Measurements from ENCODE around the gene DDAH1.

The DDAH1 gene

DNA sequence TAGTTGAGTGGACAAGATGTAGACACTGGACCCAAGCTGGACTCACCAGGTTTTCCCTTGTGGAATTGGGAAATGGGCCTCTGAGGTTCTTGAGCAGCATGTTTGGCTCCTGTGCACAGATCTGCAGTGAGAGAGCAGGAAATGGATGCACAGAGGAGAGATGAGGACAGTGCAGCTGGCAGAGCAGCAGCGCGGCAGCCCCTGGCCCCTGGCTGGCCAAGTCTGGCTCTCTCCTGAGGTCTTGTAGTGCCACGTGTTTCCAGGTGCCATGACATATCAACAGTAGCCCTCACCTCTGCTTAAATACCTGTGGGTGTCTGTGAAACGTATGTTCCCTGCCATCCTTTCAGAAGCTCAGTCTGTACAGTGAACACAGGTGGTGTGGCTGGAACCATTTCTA is 169.3 kb downstream of the DDAH1 start:
- no peak for DNase-seq

DNA sequence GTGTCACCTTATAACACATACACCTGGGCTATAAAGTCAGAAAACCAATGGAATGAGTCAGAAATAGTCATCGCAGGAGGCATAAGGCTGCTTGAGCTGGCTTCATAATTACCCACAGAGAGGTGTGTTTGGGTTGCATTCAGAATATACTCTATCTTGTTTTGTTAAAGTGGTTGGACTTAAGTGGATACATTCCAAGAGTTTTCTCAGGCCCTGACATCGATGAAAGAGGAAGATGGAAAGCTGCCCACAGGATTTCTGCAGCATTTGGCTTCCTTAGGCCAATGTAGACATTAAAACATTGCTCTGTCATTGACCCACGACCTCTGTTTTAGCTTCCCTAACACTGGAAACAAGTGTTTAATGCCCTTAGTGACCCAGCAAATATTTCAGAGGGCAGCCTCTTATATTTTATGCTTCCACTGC is 169.9 kb downstream of the DDAH1 start:
- DNase-seq: no peak

DNA sequence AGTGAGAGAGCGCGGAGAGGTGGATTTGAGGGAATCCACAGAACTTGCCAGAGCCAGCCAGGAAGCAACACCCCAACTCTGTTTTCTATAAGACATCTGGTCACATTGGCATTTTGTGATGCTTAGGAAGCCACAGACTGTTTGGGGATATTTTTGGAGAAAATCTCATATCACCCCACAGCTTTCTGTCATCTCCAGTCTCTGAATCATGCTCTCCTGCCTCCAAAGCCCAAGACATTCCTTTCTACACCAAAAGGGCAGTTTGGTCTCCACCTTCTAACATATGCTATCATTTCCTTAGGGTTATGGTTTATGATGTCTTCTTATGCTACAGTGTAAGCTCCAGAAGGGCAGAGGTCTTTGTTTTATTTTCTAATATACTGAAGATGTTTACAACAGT is 174.1 kb downstream of the DDAH1 start:
- no peak for DNase-seq

DNA sequence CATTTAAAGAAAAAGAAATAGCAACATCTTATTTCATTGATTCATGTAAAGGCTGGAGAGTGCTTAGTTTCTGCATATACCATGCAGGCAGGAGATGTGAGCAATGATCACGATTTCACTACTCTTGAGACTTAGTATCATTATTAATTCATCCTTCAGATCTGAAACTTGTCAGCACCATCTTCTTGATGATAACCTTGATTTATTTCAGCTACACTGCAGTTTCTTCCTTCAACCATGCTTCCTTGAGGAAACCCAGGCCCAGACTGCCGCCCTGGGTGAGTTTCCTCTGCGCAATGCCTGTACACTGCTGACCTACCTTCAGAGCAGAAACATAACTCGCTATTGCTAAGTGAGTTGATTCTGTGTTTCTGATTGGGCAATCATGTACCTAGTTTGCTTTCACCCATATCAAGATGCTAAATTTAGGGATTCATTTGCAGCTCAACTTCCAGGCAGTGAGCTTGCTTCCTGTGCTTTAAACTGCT is 175.1 kb downstream of the DDAH1 start:
- DNase-seq: no peak

DNA sequence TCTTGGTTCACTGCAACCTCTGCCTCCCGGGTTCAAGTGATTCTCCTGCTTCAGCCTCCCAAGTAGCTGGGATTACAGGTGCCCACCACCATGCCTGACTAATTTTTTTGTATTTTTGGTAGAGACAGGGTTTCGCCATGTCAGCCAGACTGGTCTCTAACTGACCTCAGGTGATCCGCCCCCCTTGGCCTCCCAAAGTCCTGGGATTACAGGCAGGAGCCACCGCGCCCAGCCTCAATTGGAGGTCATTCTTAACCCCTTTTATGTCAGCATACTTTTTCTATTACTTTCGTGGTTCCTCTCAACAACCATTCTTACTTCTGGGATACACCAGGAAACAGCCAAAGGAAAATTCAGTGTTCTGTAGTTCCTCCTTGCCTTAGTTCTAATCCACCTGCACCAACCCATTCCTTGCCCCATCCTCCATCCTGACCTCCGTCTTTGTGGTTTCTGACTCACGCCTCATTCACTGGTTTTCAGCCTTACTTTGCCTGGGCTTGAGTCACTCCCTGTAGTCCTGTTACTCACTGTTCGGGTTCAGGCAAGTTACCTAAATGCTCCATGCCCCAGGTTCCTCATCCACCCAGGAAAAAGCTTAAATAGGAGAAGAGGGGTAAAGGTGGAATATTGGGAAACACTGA is 175.6 kb downstream of the DDAH1 start:
- no peak for DNase-seq

DNA sequence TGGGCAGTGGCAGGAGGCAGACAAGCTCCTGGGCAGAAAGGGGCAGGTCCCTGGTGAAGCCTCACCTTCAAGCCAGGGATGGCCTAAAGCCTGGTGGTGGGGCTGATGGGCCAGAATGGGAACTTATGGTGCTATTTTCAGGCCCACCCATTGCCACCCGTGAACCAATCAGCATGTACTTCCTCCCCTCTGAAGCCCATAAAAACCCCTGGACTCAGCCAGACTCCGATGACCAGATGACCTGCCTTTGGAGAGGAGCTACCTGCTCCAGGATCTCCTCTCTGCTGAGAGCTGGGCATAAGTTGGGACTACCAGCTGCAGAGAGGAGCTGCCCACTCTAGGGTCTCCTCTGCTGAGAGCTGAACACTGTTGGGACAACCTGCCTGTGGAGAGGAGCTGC is 180.8 kb downstream of the DDAH1 start:
- no peak for DNase-seq

DNA sequence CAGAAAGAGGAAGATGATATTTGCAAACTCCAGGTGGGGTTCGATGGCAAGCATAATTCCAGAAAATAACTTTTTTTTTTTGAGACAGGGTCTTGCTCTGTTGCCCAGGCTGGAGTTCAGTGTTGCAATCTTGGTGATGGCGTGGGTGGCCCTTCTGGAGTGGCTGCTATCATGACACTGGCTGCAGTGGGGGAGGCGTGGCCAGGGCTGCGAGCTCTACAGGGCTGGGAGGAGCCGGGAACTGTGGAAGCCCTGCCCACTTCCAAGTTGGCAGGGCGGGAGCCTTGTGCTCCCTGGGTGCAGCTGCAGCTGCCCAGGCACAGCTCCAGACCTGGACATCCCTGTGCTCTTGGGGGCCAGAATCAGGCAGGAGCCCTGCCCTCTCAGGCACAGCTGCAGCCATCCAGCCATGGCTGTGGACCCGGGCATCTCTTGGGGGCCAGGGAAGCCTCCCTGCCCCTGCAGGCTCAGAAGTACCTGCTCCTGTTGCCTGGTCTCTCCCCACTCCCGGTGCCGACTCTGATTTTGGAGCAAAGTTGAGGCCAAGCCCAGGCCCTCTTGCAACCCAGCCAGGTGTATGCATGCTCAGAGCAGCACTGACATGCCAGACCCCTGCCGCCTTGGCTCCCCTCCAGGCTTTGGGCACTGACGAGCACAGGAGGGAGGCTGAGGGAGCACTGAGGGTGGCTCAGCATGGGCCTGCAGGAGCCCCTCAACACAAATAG is 181.3 kb downstream of the DDAH1 start:
- no peak for DNase-seq

DNA sequence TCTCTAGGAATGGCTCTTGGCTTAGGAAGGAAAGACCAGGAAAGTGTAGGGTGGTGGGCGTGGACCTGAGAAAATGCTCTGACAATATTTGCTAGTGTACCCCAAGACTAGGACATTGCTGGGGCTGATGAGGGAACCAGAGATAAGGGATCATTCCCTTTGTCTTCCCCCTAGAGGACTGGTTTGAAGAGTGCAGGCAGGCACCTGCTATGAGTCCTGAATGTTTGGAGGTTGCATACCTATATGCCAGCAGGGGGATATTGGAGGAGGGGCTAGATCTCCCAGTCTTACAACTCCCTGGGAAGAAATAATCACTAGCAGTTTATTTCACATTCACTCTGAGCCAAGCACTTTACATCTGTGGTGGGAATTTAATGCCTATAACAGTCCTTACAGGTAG is 182.5 kb downstream of the DDAH1 start:
- DNase-seq: no peak

DNA sequence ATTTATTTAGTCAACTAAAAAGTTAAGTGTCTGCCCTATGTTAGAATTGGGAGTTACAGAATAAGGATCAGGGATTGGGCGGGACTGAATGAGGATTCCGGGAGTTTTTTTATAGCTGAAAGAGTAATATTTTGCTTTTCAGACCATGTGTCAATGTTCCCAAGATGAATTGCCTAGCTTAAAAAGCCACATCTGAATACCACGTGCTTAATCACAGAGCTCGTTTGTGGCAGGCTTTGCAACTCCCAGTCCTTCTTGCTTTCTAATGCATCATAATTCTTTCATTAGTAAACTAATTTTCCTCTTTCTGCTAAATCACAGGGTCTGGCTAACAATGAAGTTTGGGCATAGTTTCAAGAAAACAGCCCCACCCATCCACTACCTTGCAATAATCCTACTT is 184.3 kb downstream of the DDAH1 start:
- no peak for DNase-seq

DNA sequence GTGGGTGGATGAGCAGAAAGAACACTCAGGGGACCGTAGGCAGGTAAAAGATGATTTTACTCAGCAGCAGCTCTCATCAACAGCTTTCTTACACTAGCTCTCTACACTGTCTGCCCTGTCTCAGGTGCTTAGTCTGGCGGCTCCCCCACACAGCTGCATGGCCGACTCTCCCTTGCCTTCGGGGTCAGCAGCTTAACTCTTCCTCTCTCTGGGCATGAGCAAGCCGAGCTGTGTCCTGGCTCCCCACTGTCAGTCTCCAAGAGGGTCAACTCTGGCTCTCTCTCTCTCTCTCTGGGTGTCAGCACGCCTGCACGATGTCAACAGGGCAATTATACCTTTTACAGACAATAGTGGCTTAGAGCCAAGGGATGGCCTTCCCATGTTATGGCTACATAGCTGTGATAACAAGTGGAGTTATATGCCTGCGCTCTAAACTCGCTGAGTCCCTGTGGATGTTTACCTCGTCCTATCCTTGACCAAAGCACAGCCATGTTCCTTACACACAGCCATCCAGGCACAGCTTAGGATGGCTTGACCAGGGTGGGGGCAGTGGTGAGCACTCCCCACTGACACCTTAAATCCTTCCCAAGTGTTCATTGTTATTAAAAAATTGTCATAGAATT is 185.4 kb downstream of the DDAH1 start:
- no peak for DNase-seq

DNA sequence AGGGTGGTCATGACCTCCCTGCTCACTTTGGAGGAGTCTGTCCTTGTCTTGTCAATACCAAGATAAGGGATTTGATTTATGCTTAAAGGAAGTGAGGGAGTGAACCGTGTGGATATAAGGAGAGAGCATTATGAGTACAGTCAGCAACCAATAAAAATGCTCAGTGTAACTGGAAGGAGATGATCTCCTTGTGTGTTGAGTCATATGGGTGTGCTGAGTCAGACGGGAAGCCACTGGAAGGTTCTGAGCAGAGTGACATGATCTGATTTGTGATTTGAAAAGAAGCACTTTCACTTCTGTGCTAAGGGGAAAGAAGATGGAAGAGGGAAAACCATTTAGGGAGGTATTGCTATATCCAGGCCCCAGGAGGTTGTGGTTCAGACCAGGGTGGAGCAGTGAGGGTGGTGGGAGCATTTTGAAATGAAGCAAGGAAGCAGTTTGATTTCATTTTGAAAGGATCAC is 186.1 kb downstream of the DDAH1 start:
- no peak for DNase-seq

DNA sequence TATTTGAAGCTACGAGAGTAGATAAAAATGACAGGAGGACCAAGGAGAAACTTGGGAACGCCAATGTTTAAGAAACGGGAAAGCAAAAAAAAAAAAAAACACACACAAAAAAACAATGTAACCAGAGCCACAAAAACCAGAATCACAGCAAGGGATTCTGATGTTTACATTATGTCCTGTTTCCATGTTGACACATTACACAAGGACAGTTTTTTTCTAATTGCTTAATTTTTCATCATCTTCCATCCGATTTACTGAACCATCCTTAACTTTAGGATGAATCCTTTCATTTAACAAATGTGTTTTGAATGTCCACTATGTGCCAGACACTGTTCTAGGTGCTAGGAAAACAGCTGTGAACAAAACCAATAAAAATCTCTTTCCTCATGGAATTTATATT is 187.2 kb downstream of the DDAH1 start:
- DNase-seq: no peak

DNA sequence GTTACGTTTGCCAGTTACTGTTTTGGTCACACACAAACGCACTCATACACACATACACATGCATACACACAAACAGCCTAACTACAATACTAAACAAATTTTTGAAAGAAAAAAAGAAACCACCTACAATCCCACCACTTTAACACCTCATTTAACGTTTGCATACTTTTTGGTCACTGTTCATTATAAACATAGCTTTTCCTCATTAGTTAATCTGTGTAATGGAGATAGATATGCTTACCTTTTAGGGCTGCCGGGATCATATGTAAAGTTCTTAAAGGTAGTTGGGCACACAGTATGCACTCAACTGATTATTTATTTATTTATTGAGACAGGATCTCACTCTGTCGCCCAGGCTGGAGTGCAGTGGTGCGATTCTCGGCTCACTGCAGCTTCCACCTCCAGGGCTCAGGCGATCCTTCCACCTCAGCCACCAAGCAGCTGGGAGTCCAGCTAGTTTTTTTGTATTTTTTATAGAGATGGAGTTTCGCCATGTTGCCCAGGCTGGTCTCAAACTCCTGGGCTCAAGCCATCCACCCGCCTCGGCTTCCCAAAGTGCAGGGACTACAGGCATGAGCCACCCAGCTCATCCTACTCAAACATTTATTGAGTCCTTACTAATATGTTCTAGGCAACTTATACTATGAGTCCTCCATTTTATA is 187.8 kb downstream of the DDAH1 start:
- DNase-seq: no peak

DNA sequence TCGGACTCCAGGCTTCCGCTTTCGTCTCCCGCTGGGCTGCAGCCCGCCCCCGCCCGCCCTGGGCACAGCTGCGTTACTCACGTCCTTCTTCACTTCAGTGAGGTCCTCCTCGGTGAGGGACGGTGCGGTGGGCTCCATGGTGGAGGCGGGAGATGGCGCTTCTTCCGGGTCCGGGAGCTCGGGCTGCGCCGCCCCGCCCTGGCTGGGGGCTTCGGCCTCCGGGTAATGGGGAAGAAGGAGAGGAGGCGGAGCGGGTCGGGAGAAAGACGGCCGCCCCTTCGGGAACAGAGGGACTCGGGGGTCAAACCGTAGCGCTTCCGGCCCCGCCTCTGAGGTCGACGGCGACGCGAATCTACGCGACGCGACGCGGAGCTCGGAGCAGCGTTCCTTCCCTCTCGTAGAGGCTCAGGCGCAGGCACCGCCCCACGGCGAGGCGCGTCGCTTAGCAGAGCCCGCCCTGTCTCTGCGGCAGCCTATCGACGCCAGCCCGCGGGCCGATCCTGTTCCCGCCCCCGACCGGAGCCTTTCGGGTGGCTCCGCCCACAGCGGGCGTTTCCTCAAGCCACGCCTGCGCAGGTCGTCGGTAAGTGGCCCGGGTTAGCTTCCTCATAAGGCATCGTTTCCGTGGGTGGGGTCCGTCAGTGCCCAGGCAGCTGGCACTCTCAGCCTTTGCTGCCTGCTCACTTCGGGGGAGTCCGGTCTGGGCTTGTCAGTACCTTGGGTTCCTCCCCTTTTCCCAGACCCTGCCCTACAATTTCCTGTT is 188.6 kb downstream of the DDAH1 start, which contains the start of gene BCL10:
Gene BCL10, minus strand, starts transcription at position 418 of the 763 bp plus-strand sequence. Its CDS starts 280 bp downstream, at position 138.
- DNase-seq: peak; percentile 99

DNA sequence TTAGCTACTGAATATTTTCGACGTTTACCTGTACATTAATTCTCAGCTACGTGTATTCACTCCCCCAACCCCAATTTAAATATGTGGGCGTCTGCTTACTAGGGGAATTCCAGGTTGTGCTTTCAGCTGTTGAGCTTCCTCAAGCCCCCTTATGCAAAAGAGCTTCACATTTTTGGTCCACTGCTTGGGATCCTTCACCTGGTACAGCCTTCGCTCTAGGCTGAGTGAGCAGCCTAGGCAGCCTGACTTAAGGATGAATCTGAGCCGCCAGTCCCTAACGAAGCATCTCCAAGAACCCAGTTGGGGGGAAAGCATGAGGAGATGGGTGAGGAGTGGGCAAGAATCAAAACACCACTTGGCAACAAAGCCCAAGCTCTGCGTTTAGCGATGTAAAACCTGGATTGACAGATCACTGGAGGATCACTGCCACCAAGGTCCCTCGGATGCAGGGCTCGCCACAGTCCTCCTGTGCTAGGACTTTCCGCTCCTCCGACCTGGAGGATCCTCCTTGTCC is 189.2 kb downstream of the DDAH1 start:
- no peak for DNase-seq

DNA sequence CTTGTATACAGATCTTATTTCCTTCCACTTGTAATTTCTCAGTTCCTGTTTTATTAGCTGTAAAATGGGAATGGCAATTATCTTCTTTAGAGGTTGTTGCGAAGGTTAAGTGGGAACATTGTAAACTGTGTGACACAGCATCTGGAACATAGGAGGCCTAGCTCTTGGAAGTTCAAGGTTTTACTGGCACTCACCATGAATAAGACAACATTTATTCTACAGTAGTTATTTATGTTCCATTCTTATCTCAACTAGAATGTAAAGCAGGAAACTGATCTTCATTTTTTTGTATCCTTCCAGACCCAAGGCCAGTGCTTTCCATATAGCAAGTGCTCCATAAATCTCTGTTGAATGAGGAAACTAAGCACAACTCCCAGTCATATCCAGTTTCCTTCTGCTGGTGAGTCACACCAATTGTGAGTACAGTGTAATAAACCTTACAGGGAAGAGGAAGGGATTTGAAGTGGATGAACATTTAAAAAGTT is 189.9 kb downstream of the DDAH1 start:
- DNase-seq: no peak

DNA sequence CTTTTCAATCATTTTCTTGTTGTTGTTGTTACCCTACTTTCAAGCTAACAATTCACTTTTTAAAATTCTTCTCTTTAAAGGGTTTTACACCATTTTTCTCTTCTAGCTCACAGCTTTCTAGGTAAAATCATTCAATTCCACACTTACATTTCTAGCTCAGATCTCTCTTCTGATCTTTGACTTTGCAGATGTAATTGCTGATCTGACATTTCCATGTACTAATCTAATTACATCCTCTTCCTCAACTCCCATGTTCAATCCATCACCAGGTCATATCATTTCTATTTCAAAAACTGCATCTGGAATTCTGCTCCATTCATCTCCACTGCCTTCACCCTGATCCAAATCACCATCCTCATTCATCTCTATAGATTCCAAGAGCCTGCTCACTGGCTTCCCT is 191.6 kb downstream of the DDAH1 start:
- no peak for DNase-seq

DNA sequence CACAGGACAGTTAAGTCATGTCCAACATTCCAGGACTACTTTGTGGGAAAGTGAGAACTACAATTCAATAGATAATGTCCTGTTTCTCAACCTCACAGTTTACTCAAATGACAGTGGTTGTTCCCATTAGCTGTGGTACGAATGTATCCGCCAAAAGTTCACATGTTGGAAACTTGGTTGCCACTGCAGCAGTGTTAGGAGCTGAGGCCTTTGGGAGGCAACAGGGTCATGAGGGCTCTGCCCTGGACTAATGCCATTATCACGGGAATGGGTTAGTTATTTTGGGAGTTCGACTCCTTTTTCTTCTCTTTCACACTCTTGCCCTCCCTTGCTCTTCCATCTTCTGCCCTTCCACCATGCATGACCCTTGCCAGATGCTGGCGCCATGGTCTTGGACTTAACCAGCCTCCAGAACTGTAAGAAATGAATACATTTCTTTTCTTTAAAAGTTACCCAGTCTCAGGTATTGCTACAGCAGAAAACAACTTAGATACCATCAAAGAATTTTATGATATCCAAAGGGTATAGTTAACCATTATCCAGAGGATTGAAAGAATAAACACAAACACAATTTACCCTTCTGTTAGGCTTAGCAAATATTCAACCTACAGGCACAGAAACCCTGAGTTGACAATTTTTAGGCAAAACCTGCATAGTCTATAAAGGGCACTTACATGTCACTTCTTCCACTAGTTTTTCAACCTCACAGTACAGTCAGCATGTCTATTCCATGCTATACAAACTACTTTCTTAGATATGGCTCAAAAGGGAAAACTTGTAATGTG is 196.0 kb downstream of the DDAH1 start:
- DNase-seq: no peak
